ENCODE measurements around the gene ZMYM2.
A peak's percentile ranks its signal among the peaks of the same experiment; 100 is the strongest.
"Not testable (repeated sequence)": the region's sequence is repeated elsewhere in the genome, so short reads cannot be mapped to it uniquely, and the experiment has no call there.

ZMYM2 gene

GRCh38 chr13:19982447-19983043 is 24.0 kb downstream of the ZMYM2 start:
- no peak for DNase-seq (ENCODE audit: low read depth, low spot score)

GRCh38 chr13:19984430-19985218 is 26.1 kb downstream of the ZMYM2 start:
- no peak for DNase-seq (ENCODE audit: low read depth, low spot score)

GRCh38 chr13:19985219-19985556 is 26.7 kb downstream of the ZMYM2 start:
- no peak for DNase-seq (ENCODE audit: low read depth, low spot score)

GRCh38 chr13:19991531-19991930 is 33.0 kb downstream of the ZMYM2 start:
- DNase-seq (ENCODE audit: low read depth, low spot score), result no peak

- DNase-seq (ENCODE audit: low read depth, low spot score), result no peak
These were observed 34.5 kb downstream of the ZMYM2 start for GRCh38 chr13:19993024-19993423.

GRCh38 chr13:19998960-19999359 is 40.4 kb downstream of the ZMYM2 start:
- no peak for DNase-seq (ENCODE audit: low read depth, low spot score)

GRCh38 chr13:20000062-20000552 is 41.6 kb downstream of the ZMYM2 start:
- DNase-seq (ENCODE audit: low read depth, low spot score), result no peak

- no peak for DNase-seq (ENCODE audit: low read depth, low spot score)
These were observed 43.1 kb downstream of the ZMYM2 start for GRCh38 chr13:20001366-20002190.

- no peak for DNase-seq (ENCODE audit: low read depth, low spot score)
These were observed 44.3 kb downstream of the ZMYM2 start for GRCh38 chr13:20002787-20003186.

GRCh38 chr13:20006206-20006605 is 47.7 kb downstream of the ZMYM2 start:
- DNase-seq (ENCODE audit: low read depth, low spot score), result no peak

GRCh38 chr13:20015763-20016162 is 57.2 kb downstream of the ZMYM2 start:
- no peak for DNase-seq (ENCODE audit: low read depth, low spot score)

GRCh38 chr13:20016649-20017364 is 58.3 kb downstream of the ZMYM2 start:
- DNase-seq (ENCODE audit: low read depth, low spot score), result peak; percentile 5

GRCh38 chr13:20017365-20017711 is 58.8 kb downstream of the ZMYM2 start:
- DNase-seq (ENCODE audit: low read depth, low spot score), result no peak

- DNase-seq (ENCODE audit: low read depth, low spot score), result no peak
These were observed 60.5 kb downstream of the ZMYM2 start for GRCh38 chr13:20019043-20019442.

- no peak for DNase-seq (ENCODE audit: low read depth, low spot score)
These were observed 66.2 kb downstream of the ZMYM2 start for GRCh38 chr13:20024702-20025101.

- DNase-seq (ENCODE audit: low read depth, low spot score), result no peak
These were observed 70.4 kb downstream of the ZMYM2 start for GRCh38 chr13:20028953-20029352.

GRCh38 chr13:20033486-20033885 is 75.0 kb downstream of the ZMYM2 start:
- DNase-seq (ENCODE audit: low read depth, low spot score), result no peak

GRCh38 chr13:20035130-20035529 is 76.6 kb downstream of the ZMYM2 start:
- DNase-seq (ENCODE audit: low read depth, low spot score), result no peak

- no peak for DNase-seq (ENCODE audit: low read depth, low spot score)
These were observed 79.4 kb downstream of the ZMYM2 start for GRCh38 chr13:20037908-20038307.

- DNase-seq (ENCODE audit: low read depth, low spot score), result not testable (repeated sequence)
These were observed 84.1 kb downstream of the ZMYM2 start for GRCh38 chr13:20042603-20043002.

GRCh38 chr13:20043207-20043925 is 84.8 kb downstream of the ZMYM2 start:
- no peak for DNase-seq (ENCODE audit: low read depth, low spot score)
